GM04504 (cell line): ENCODE measurements around the gene RNF144A.
"Not testable (repeated sequence)": the region's sequence is repeated elsewhere in the genome, so short reads cannot be mapped to it uniquely, and the experiment has no call there.

Experiments used
- DNase-seq: peaks from one replicate; pipeline ENCODE4 v3.0.0-alpha.2; 2012; ENCODE audit warnings: low read depth

RNF144A gene, protein sequence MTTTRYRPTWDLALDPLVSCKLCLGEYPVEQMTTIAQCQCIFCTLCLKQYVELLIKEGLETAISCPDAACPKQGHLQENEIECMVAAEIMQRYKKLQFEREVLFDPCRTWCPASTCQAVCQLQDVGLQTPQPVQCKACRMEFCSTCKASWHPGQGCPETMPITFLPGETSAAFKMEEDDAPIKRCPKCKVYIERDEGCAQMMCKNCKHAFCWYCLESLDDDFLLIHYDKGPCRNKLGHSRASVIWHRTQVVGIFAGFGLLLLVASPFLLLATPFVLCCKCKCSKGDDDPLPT

DNA sequence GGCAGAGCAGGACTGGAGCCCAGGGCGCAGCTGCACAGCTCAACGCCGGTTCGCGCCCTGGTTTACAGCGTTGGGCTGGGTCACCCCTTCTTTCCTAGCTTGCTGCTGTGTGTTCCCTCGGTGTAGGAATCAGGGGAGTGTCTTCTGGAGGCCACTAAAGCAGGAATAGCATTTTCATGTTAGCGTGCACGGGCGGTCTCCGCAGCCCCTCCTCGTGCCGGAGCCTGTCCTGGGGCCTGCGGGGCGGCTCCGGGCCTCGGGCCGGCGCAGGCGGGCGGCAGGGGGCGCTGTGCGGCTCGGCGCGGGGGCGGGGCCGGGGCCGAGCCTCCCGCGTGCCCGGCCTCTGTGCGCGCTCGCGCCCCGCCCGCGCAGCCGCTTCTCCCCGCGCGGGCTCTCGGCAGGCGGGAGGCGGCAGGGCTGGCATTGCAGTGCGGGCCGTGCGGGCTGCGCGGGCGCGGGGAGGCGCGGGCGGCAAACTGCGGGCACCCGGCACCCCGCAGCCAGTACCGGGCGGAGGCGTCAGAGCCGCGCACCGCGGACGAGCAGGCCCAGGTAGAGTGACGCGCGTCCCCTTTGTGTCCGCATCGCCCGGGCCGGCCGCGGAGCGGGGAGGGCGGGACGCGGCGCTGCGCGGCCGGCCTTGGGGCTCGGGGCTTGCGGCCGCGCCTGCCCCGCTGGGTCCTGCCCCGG, at the start of gene RNF144A:
Gene RNF144A (plus strand): TSS at position 342 of the 690 bp plus-strand sequence. CDS start 79,515 bp downstream, outside the sequence.
- DNase-seq = peak; percentile 4

DNA sequence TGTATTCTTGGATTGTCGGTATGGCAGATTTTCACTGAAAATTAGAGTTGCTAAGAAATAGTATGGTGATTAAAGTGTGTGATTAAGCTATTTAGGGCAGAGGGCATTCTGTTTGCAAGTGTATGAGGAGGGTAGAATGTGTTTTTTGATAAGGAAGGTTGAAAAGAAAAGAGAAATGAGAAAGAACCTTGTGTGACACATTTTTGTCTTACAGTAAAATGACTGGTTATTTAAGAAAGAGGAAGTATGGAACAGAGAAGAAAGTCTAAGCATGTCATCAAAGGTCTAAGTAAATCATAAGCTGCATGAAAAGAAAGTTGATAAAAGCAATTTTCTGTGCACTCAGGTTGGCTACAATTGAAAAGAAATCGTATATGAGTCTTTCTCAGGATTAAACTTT, 44.8 kb upstream of the RNF144A start:
- no peak for DNase-seq

DNA sequence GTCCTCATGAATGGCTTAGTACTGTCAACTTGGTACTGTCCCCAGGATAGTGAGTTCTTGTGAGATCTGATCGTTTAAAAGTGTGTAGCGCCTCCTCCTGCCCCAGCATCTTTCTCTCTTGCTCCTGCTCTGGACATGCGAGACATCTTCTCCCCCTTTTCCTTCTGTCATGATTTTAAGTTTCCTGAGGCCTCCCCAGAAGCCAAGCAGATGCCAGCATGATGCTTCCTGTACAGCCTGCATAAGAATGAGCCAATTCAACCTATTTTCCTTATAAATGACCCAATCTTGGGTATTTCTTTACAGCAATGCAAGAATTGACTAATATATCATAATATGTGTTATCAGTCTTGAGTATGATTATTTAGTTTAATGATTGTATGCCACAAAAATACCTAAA, 43.2 kb upstream of the RNF144A start:
- no peak for DNase-seq

DNA sequence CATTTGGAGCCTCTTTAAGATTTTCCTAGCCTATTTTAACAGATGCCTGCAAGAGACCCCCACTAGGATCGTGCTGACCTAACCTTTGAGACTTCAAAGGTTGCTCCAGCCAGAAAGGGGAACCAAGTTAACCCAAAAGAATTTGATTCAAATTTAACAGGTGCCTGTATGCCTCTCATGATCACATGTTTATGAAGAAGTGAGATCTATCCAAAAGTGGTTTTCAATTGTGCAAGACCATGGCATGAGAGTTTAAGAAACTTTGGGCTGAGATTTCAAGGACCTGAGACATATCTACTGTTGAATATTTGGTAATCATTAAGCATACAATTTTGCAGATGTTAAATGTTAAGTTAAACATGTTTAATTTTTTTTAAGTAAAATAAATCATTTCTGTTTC, 40.9 kb upstream of the RNF144A start:
- no peak for DNase-seq

DNA sequence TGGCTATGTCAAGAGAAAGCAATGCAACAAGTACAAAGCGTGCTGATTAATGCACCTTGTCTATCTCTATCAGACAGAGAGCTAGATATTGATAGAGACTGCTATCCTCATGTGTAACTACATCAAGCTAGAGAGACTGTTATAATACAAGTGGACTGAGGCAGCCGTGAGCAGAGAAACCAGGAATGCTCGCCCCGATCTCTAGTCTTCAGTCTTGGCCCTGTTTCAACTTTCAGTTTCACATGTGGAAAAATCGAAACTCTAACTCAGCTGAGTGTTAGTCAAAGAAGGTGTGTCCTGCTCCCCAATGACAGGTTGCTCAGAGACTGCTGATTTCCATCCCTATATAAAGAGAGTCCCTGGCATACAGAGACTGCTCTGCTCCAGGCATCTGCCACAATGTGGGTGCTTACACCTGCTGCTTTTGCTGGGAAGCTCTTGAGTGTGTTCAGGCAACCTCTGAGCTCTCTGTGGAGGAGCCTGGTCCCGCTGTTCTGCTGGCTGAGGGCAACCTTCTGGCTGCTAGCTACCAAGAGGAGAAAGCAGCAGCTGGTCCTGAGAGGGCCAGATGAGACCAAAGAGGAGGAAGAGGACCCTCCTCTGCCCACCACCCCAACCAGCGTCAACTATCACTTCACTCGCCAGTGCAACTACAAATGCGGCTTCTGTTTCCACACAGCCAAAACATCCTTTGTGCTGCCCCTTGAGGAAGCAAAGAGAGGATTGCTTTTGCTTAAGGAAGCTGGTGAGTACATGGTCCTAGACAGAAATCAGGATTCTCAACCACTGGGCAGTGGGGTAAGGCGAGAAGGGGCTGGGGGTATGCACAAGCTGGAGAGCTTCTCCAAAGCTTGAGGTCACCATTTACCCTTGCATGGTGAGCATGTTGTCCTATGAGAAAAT, 39.6 kb upstream of the RNF144A start, which contains the start of gene RSAD2:
Gene RSAD2 (plus strand): TSS at position 376 of the 903 bp plus-strand sequence. CDS start 24 bp downstream, at position 400.
- peak; percentile 10 for DNase-seq

DNA sequence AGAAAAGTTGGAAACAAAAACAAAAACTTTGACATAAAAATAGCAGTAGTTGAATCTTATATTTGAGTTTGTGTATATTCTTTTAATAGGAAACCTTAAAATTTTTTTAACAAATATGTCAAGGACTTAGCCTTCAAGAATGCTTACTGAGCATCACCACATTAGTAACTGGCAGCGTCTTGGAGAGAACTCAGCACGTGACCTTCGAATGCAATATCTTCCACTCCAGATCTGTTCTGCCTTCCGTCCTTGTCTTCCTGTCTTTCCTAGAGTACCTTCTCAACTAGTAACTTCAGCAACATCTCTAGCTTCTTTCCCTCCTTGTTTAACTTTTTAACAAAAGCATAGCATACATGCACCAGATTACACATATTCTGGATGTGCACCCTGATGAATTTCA, 38.7 kb upstream of the RNF144A start:
- no peak for DNase-seq

DNA sequence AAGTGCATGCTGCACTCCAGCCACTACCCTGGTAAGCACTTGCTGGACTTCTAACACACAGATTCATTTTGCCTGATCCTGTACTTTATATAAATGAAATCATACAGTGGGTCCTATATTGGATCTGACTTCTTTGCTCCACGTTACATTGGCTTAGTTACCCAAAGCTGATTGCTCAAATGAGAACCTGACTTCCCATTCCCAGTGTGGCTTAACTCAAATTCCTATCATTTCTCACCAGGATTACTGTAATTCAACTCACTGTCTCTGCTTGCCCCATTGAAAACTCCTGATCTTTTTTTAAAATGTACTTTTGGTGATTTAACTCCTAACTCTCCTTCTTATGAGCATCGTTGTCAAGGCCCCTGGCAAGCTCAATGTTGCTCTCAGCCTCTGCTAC, 38.2 kb upstream of the RNF144A start:
- no peak for DNase-seq

DNA sequence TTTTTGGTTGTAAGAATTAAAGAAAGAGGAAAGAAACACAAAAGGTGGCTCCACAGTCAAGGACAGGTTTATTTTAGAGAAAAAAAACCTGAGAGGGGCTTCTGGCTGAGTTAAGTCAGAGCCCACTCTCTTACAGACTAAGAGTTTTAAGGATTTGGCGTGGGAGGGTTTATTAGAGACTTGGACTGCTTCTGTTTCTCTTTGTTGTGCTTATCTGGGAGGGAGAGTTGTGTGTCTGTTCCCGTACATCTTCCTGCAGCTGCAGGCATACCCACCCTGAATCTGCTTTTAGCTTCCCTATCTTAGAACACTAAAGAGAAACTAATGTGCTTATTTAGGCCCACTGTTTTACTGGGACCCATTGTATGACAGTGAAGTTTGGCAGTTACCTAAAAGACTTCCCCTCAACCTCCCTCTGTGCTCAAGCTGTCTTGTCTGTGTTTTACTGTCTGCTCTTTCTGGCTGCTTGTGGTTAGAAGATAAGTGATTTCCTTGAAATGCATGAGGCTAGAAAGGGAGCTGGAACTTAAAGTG, 36.9 kb upstream of the RNF144A start:
- no peak for DNase-seq

DNA sequence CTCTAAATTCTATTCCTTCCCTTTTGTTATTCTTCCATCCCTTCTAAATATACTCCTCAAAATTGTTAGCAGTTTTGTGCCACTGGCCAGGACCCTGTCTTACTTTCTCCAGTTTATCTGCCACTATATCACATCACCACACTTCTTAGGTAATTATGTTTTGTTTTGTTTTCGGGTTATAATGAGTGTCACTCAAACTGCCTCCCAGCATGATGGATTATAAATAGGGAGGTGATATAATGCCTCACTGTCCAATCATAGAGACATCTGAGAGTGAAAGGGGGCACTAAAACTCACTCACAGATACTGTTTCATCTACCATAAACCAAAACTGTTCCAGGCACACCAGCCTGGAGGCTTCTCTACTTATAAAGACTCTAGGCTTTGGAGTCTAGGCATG, 36.2 kb upstream of the RNF144A start:
- no peak for DNase-seq

DNA sequence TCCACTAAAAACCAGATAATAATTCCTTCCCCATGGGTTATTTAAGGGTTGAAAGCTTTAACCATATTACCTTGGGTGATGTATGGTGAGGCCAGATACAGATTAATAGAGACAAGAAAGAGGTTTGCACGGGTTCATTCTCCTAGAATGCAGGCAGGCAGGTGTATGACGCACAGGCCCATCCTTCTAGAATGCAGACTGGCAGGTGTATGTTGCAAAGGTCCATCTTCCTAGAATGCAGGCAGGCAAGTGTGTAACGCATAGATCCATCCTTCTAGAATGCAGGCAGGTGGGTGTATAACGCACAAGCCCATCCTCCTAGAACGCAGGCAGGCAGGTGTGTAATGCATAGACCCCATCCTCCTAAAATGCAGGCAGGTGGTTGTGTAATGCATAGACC, 35.7 kb upstream of the RNF144A start:
- no peak for DNase-seq

DNA sequence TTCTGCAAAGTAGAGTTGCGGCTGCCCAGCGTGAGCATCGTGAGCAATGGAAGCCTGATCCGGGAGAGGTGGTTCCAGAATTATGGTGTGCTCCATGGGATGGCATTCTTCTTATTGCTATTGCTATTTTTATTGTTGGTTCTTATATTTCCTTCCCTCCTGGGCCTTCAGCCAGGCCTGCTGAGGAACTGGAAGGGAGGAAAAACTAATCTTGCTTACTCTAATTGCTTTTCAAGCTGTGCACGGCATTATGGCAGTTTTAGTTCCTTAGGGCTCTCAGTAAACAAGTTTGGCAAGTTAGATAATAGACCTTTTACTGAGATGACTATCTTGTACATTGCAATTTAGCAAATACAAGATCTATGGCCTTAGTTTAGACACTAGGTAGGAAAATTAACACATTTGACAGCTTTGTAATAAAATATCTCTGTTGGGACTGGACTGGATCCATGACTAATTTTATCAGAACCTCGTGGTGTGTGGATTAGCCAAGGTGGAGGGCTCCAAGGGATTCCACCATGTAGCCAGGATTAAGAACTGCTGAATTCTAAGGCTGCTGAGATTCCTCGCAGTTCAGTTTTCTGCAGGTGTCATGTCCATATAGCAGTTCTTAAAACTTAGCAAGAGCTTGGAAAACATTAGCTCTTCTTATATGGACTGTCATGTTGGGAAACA, 33.6 kb upstream of the RNF144A start:
- DNase-seq = no peak

DNA sequence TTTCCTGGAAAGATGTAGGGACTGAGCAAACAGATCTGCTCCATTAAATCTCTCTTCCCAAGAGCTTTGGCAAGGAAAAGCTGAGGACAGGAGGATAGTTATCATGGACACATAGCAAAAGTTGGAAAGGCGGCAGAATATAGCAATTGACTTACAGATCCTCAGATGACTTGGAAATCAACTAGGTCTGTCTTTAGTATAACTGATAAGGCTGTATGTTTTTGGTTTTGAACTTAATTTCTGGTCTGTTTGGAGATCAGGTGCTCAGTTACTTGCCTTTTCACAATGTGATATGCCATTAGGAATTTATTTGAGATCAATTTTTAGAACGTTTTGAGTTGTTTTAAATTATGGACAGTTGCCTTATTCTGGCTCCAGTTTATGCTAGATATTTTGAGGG, 31.7 kb upstream of the RNF144A start:
- no peak for DNase-seq

DNA sequence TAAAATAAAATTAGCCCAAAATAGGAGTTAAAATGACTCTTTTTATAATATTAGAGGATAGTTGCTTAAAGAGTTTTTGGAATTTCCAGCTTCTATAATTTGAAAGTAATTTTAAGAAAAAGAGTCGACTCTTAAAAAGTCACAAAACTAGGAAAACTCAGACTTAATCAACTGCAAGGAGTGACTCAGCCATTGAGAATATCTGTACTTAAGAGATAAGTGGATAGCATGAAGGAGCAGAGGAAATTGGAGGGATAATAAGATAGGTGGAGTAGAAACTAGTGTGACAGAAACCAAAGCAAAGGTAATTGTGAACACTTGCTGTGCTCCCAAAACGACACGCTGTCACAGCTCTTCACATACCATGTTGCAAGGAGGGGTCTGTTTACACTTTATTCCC, 31.2 kb upstream of the RNF144A start:
- no peak for DNase-seq

DNA sequence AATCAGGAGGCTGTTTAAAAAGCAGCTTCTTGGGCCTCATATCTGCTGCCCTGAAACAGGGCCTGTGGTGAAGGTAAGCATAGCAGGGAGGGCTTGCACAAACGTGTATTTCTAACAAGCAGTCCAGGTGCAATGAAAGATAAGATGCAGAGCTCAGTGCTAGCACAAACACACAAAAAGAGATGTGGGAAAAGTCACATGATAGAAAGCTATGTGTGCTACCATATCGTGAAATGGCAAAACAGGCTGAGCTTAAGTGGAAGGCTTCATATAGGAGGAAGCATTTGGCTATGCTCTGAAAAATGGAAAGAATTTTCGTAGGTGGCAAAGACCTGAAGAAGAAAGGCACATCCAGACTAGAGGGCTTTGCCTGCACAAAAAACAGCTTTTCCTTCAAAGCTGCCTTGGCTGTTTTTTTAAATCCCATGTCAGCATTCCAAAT, 29.4 kb upstream of the RNF144A start:
- no peak for DNase-seq

DNA sequence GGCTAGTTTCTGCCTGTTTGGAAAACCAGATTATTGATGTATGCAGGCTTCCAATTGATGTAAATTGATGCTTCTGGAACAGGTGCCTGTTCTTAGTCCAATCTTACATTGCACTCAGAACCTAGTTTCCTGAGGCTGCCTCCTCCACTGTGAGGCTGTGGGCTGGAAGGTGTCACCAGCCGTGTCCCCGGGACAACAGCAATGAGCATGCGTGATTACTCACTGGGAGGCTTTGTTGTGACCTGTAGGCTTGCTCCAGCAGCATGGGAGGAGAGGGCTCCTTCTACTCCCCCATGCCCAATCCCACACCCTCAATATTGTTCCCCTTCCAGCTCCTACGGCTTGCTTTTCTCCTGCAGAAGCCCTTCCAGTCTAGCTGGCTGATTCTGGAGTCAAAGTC, 28.5 kb upstream of the RNF144A start:
- no peak for DNase-seq

DNA sequence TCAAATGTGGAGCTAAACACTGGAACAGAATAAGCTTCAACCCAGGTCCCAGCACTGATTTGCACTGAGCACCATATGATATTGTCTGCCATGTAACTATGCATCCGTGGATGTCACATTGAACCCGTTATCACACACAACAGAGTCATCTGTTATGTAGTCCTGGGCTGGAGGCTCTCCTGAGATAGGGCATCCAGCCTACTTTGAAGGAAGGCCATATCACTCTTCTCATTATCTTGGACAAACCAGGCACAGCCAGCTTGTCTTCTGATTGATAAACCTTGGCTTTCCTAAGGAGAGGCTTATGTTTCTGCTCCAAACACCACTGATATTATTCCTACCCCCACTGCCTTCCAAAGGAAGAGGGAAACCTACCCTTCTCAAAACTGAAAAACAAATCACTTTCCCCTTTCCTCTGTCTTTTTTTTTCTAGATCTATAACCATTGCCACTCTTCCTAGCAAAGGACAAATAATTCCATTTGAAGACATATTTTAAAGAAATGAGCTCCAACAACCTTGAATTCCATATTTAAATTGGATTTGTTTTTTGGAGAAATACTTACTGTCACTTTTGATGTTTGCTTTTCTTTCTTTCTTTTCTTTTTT, 23.2 kb upstream of the RNF144A start:
- no peak for DNase-seq

DNA sequence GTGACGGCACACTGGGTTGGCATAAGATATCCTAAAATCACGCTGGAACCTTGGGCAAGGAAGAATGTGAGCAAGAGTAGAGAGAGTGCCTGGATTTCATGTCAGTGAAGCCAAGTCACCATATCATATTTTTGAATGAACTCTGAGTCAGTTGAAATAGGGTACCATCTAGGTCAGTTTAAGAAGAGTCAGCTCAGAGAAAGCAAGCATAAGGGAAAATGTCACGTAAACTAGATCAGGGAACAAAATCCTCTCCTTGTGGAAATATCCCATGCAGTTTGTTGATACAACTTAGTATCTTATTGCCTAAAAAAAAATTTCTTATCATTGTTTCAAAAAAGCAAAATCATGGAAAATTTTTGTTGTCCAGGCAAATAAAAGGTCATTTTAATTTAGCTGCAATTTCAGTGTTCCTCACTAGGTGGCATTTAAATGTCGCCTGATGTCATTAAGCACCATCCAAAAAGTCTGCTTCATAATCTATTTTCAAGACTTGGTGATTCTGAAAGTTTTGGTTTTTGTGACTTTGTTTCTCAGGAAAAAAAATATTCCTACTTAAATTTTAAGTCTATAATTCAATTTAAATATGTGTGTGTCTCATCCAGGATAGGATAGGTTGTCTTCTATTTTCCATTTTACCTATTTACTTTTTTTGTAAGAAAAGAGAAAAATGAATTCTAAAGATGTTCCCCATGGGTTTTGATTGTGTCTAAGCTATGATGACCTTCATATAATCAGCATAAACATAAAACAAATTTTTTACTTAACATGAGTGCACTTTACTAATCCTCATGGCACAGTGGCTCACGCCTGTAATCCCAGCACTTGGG, 20.1 kb upstream of the RNF144A start:
- DNase-seq = peak; percentile 12

DNA sequence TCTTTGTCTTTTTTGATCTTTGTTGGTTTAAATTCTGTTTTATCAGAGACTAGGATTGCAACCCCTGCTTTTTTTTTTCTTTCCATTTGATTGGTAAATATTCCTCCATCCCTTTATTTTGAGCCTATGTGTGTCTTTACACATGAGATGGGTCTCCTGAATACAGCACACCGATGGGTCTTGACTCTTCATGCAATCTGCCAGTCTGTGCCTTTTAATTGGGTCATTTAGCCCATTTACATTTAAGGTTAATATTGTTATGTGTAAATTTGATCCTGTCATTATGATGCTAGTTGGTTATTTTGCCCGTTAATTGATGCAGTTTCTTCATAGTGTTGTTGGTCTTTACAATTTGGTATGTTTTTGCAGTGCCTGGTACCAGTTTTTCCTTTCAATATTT, 14.6 kb upstream of the RNF144A start:
- not testable (repeated sequence) for DNase-seq

DNA sequence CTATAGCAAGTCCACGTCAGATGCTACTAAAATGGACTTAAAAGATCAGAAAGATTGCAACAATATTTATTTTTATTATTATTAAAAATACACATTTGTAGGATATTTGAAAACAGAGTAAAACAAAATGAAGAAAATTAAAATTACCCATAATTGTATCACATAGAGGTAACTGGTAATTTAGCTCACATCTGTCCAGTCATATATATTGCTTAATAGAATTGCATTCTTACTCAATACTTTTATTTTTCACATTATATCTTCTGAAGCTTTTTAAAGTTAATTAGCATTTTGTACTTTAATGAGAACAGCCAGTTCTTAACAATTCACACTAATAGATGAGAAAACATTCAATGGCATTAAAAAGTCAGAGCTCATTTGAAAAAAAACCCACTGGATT, 11.5 kb upstream of the RNF144A start:
- DNase-seq = no peak

DNA sequence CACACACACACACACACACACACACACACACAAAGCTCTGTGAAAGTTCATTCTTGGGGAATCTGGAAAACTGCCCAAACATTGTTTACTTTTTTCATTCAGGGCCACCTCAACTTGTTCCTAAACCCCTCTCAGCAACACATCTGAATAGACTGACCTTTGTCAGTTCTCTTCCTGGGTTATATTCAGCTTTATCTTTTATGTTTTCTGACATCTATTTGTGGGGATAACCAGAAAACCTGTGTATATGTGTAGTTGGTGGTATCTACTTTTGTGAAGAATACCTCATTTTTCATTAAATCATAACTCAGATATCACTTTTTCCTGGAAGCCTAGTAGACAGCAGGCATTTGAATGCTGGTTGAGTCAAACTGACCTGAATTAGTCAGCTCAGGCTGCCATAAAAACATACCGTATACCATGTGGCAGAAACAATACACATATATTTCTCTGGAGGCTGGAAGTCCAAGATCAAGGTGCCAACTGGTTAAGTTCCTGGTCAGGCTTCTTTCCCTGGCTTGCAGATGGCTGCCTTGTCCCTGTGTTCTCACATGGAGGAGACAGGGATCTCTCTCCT, 11.0 kb upstream of the RNF144A start:
- no peak for DNase-seq
